Esophagus muscularis mucosa (tissue), 3 donors: ENCODE results near the gene OTULIN.

Experiments
- POLR2A ChIP-seq: fragments of 450-650 bp; IDR thresholded peaks from one replicate; pipeline ENCODE4 v1.6.1; 2017; ENCODE audit warnings: antibody characterized with exemption, moderate library complexity, mild to moderate bottlenecking, low read depth
- TF ChIP-seq, protein P1 (sequence below), 3 experiments: fragments of 200-600 bp in 2 of 3; fragments of 450-650 bp in 1 of 3; sonication (generic) in 2 of 3; IDR thresholded peaks; one replicate each; pipeline ENCODE4 v1.5.1; 2017 to 2019; ENCODE audit warnings: antibody characterized with exemption in 3 of 3, mild to moderate bottlenecking in 2 of 3, moderate library complexity in 1 of 3

DNA sequence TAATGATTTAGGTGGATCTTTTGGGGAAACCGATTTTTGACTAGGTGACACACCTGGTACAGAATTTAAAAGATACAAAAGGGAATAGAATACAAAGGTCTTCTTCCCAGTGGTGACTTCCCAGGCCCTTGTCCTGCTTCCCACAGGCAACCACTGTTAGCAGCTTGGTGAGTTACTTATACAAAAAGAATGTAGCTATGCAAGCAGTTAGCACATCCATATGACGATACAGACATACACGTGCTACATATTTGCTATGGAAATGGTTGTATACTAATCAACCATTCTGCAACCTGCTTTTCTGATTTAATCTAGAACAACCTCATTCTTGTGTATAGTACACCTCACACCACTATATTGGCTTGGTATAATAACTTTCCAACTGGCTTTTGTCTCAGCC lies 51.0 kb downstream of the OTULIN start:
- TF ChIP-seq POLR2A = no peak
- TF ChIP-seq, protein P1, sequence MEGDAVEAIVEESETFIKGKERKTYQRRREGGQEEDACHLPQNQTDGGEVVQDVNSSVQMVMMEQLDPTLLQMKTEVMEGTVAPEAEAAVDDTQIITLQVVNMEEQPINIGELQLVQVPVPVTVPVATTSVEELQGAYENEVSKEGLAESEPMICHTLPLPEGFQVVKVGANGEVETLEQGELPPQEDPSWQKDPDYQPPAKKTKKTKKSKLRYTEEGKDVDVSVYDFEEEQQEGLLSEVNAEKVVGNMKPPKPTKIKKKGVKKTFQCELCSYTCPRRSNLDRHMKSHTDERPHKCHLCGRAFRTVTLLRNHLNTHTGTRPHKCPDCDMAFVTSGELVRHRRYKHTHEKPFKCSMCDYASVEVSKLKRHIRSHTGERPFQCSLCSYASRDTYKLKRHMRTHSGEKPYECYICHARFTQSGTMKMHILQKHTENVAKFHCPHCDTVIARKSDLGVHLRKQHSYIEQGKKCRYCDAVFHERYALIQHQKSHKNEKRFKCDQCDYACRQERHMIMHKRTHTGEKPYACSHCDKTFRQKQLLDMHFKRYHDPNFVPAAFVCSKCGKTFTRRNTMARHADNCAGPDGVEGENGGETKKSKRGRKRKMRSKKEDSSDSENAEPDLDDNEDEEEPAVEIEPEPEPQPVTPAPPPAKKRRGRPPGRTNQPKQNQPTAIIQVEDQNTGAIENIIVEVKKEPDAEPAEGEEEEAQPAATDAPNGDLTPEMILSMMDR (IDR thresholded peaks at IDR 0.05) = no peak
